Glutamatergic neuron (in vitro differentiated cells): ENCODE data around the gene KANTR. TPM values are rescaled to one million over a fixed set of nuclear protein-coding genes. Genes with fewer than 3 reads are reported as not detected.

ENCODE experiments used
- DNase-seq: peaks from one replicate; pipeline ENCODE4 v3.0.0; 2022
- H3K27ac Mint-ChIP-seq: one replicate; pipeline ENCODE4 v1.8.0; 2020; ENCODE audit warnings: mild to moderate bottlenecking, mixed read lengths, inconsistent platforms; ENCODE audit not compliant: unreplicated experiment
- H3K27me3 Mint-ChIP-seq: one replicate; pipeline ENCODE4 v1.8.0; 2020; ENCODE audit warnings: mild to moderate bottlenecking, moderate library complexity, mixed read lengths, inconsistent platforms; ENCODE audit not compliant: unreplicated experiment
- H3K36me3 Mint-ChIP-seq: one replicate; pipeline ENCODE4 v1.8.0; 2020; ENCODE audit warnings: mild to moderate bottlenecking, mixed read lengths, inconsistent platforms; ENCODE audit not compliant: unreplicated experiment
- H3K4me1 Mint-ChIP-seq: one replicate; pipeline ENCODE4 v1.8.0; 2020; ENCODE audit warnings: mild to moderate bottlenecking, low read depth, mixed read lengths, inconsistent platforms; ENCODE audit not compliant: unreplicated experiment
- H3K4me3 Mint-ChIP-seq: one replicate; pipeline ENCODE4 v1.8.0; 2020; ENCODE audit warnings: mild to moderate bottlenecking, mixed read lengths, inconsistent platforms; ENCODE audit not compliant: unreplicated experiment
- H3K9me3 Mint-ChIP-seq: one replicate; pipeline ENCODE4 v1.8.0; 2020; ENCODE audit warnings: mild to moderate bottlenecking, moderate library complexity, mixed read lengths, inconsistent platforms; ENCODE audit not compliant: unreplicated experiment
- CTCF ChIP-seq: fragments of 200-600 bp; sonication (generic); IDR thresholded peaks from one replicate; pipeline ENCODE4 v1.5.0; 2021; ENCODE audit not compliant: partially characterized antibody, unreplicated experiment
- total RNA-seq: library from RNA; stranded (reverse); fragmentation: NEBNext Ultra II Directional; extraction: Animal tissue kit (Norgen Biotek cat#: 25700); gene quantifications from one replicate; pipeline ENCODE4 v1.2.1, GENCODE V29; 2021; ENCODE audit not compliant: unreplicated experiment

Gene KANTR
- total RNA-seq, 1 donor from 2014 or later, result 20.0 TPM

- Mint-ChIP-seq H3K27me3 (peaks cover 10% of the 10 kb centered on the region), H3K4me3 (no peak overlapping the region), H3K36me3 (no peaks in the 10 kb centered on the region), H3K9me3 (peaks cover 12% of the 10 kb centered on the region), H3K27ac (no peak overlapping the region), H3K4me1 (peaks cover 11% of the 10 kb centered on the region)
- no peak for TF ChIP-seq CTCF
- DNase-seq, result no peak
Measured at GRCh38 chrX:53076671-53077070, 17.3 kb upstream of the KANTR start.

DNA sequence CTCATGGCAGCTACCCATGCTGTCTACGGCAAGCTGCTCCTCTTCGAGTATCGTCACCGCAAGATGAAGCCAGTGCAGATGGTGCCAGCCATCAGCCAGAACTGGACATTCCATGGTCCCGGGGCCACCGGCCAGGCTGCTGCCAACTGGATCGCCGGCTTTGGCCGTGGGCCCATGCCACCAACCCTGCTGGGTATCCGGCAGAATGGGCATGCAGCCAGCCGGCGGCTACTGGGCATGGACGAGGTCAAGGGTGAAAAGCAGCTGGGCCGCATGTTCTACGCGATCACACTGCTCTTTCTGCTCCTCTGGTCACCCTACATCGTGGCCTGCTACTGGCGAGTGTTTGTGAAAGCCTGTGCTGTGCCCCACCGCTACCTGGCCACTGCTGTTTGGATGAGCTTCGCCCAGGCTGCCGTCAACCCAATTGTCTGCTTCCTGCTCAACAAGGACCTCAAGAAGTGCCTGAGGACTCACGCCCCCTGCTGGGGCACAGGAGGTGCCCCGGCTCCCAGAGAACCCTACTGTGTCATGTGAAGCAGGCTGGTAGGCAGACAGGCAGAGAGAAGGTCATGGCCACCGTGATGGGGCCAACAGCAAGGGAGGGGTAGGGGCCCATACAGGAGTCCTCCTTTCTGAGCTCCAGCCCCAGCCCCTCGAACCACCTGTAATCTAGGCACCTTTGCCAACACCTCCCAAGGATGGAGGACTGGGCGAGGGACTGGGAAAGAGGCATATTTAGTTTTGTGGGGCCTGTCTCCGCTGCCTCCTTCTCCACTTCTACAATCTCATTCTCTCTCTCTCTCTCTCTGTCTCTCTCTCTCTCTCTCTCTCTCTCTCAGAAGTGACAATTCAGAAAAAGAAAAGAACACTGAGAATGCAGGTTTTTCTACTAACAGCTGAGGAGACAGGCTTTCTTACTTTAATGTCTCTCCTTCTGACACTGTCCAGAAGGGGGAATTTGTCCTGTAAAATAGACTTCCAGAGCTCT, 16.4 kb upstream of the KANTR start:
- TF ChIP-seq CTCF, result no peak
- Mint-ChIP-seq H3K4me1 (peaks cover 7% of the 10 kb centered on the region), H3K27ac (no peak overlapping the region), H3K4me3 (no peak overlapping the region), H3K36me3 (no peaks in the 10 kb centered on the region), H3K27me3 (peaks cover 11% of the 10 kb centered on the region), H3K9me3 (peaks cover 12% of the 10 kb centered on the region)
- no peak for DNase-seq

GRCh38 chrX:53078943-53079342, 15.0 kb upstream of the KANTR start:
- Mint-ChIP-seq H3K9me3 (peaks cover 15% of the 10 kb centered on the region), H3K27ac (no peak overlapping the region), H3K36me3 (no peaks in the 10 kb centered on the region), H3K4me3 (no peak overlapping the region), H3K4me1 (peaks cover 4% of the 10 kb centered on the region), H3K27me3 (peaks cover 13% of the 10 kb centered on the region)
- no peak for DNase-seq
- no peak for TF ChIP-seq CTCF

DNA sequence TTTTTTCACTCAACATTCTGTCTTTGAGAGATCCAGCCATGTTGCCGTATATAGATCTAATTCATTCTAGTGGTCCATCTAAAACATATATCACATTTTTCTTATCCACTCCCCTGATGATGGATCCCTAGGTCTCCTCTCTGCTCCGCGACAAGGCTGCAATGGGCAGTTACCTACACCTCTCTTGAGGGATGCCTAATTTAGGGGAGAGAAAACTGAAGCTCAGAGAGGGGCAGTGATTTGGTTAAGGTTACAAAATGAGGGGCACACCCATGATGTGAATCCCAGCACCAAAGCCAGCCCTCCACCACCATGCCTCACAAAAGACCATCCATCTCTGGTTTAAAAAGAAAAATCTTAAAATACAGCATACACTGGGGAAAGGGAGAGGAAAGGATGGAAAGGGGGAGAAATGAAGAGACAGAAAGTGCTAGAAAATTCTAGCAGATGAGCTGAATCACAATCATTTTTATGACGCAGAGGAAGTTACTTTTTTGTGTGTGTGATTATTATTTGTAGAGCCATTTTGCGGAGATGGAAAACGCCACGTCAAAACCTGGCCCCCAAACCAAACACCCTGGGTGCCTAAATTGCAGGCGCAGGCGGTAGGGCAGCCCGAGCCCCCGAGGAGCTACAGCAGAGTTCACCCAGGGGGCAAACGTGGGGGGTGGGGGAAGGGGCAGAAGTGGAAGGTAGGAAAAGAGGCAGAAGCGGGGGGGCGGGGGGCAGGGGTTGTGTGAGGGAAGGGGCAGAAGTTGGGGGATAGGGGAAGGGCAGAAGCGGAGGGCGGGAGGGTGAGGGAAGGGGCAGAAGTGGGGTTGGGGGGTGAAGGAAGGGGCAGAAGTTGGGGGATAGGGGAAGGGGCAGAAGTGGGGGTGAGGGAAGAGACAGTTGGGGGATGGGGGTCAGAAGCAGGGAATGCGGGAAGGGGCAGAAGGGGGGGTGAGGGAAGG, 13.0 kb upstream of the KANTR start:
- Mint-ChIP-seq H3K27me3 (peaks cover 10% of the 10 kb centered on the region), H3K4me1 (peaks cover 4% of the 10 kb centered on the region), H3K27ac (peak overlapping the region; percentile 64), H3K9me3 (peaks cover 13% of the 10 kb centered on the region), H3K4me3 (peak overlapping the region; percentile 82), H3K36me3 (peaks cover 3% of the 10 kb centered on the region)
- no peak for TF ChIP-seq CTCF
- no peak for DNase-seq
